Lower leg skin (tissue), 3 donors: ENCODE results near the gene CSF2RB.

Experiments
- POLR2A ChIP-seq, 2 donors: fragments of 450-650 bp; IDR thresholded peaks; one replicate each; pipeline ENCODE4 v1.6.1; 2016 to 2017; ENCODE audit warnings: antibody characterized with exemption in 2 of 2, mild to moderate bottlenecking in 1 of 2, moderate library complexity in 1 of 2
- TF ChIP-seq, protein P1 (sequence below), 3 donors: fragments of 450-650 bp; IDR thresholded peaks; one replicate each; pipeline ENCODE4 v1.5.1; 2016; ENCODE audit warnings: antibody characterized with exemption in 3 of 3, mild to moderate bottlenecking in 3 of 3, moderate library complexity in 2 of 3

DNA sequence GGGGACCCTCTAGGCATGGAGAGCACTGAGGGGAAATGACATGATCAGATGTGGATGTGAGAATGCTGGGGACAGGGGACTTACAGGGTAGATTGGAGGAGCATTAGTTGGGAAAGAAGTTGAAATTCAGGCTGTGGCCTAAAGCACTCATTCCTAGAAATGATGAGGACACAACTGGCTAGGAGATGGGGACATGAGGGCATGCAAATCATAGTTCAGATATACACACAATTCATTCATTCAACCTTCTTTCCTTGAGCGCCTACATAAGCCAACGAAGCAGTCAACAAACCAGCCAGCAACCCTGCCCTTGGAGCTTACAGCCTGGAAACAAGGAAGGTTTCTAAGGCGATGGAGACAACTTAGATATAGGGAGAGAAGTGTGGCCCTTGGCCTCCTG, 14.2 kb downstream of the CSF2RB start:
- TF ChIP-seq, protein P1, sequence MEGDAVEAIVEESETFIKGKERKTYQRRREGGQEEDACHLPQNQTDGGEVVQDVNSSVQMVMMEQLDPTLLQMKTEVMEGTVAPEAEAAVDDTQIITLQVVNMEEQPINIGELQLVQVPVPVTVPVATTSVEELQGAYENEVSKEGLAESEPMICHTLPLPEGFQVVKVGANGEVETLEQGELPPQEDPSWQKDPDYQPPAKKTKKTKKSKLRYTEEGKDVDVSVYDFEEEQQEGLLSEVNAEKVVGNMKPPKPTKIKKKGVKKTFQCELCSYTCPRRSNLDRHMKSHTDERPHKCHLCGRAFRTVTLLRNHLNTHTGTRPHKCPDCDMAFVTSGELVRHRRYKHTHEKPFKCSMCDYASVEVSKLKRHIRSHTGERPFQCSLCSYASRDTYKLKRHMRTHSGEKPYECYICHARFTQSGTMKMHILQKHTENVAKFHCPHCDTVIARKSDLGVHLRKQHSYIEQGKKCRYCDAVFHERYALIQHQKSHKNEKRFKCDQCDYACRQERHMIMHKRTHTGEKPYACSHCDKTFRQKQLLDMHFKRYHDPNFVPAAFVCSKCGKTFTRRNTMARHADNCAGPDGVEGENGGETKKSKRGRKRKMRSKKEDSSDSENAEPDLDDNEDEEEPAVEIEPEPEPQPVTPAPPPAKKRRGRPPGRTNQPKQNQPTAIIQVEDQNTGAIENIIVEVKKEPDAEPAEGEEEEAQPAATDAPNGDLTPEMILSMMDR (IDR thresholded peaks at IDR 0.05) = no peak
- no peak for TF ChIP-seq POLR2A (IDR thresholded peaks at IDR 0.05)
